ENCODE measurements around the gene PIK3R2.

The PIK3R2 gene

GRCh38 chr19:18193388-18194180 lies 40.6 kb downstream of the PIK3R2 start:
- Histone ChIP-seq H3K9ac (ENCODE audit: low read length) (peak overlapping the region; percentile 68), H3K4me1 (ENCODE audit: insufficient read depth, low read length, severe bottlenecking) (peaks cover 38% of the 10 kb centered on the region), H3K4me3 (ENCODE audit: low read depth, low read length, poor library complexity, severe bottlenecking) (peak overlapping the region; percentile 69), H3K79me2 (ENCODE audit: insufficient read depth, low read length) (no peaks in the 10 kb centered on the region), H3F3A (ENCODE audit: insufficient read depth, low read length) (peaks cover 11% of the 10 kb centered on the region; the same call in 1 of the 2 replicates), H3K9me3 (ENCODE audit: low read length) (no peaks in the 10 kb centered on the region), H4K20me1 (ENCODE audit: insufficient read depth, low read length) (no peaks in the 10 kb centered on the region), H3K9me2 (ENCODE audit: low read depth, low read length) (no peaks in the 10 kb centered on the region), H3K4me2 (ENCODE audit: low read length) (peak overlapping the region; percentile 87), H2AFZ (ENCODE audit: low read length) (no peak overlapping the region), H3K36me3 (ENCODE audit: insufficient read depth, low read length) (peaks cover 27% of the 10 kb centered on the region; the same call in 1 of the 2 replicates), H3K27me3 (ENCODE audit: insufficient read depth, low read length) (no peaks in the 10 kb centered on the region), H3K27ac (ENCODE audit: low read depth, low read length, poor library complexity, severe bottlenecking) (peak overlapping the region; percentile 39)
- TF ChIP-seq CTCF (IDR thresholded peaks at IDR 0.05; ENCODE audit: low read length) (peak; percentile 5; the same call in 1 of the 2 replicates), EZH2 (IDR thresholded peaks at IDR 0.05; ENCODE audit: borderline replicate concordance, low read length) (no peak)

- Histone ChIP-seq H4K20me1 (ENCODE audit: insufficient read depth, low read length) (no peaks in the 10 kb centered on the region), H3K9me2 (ENCODE audit: low read depth, low read length) (no peaks in the 10 kb centered on the region), H3K36me3 (ENCODE audit: insufficient read depth, low read length) (peaks cover 33% of the 10 kb centered on the region; the same call in 1 of the 2 replicates), H3K9ac (ENCODE audit: low read length) (peak overlapping the region; percentile 68), H3K79me2 (ENCODE audit: insufficient read depth, low read length) (no peaks in the 10 kb centered on the region), H3K4me2 (ENCODE audit: low read length) (peak overlapping the region; percentile 87), H3K9me3 (ENCODE audit: low read length) (no peaks in the 10 kb centered on the region), H3K4me1 (ENCODE audit: insufficient read depth, low read length, severe bottlenecking) (peaks cover 38% of the 10 kb centered on the region), H3K27ac (ENCODE audit: low read depth, low read length, poor library complexity, severe bottlenecking) (peak overlapping the region; percentile 39), H3K4me3 (ENCODE audit: low read depth, low read length, poor library complexity, severe bottlenecking) (peak overlapping the region; percentile 69), H2AFZ (ENCODE audit: low read length) (no peak overlapping the region), H3F3A (ENCODE audit: insufficient read depth, low read length) (peaks cover 7% of the 10 kb centered on the region; the same call in 1 of the 2 replicates), H3K27me3 (ENCODE audit: insufficient read depth, low read length) (no peaks in the 10 kb centered on the region)
- TF ChIP-seq CTCF (IDR thresholded peaks at IDR 0.05; ENCODE audit: low read length) (no peak), EZH2 (IDR thresholded peaks at IDR 0.05; ENCODE audit: borderline replicate concordance, low read length) (no peak)
These were observed 41.2 kb downstream of the PIK3R2 start for GRCh38 chr19:18194181-18194530.

- Histone ChIP-seq H3K4me1 (ENCODE audit: insufficient read depth, low read length, severe bottlenecking) (peaks cover 38% of the 10 kb centered on the region), H3K4me3 (ENCODE audit: low read depth, low read length, poor library complexity, severe bottlenecking) (peak overlapping the region; percentile 69), H2AFZ (ENCODE audit: low read length) (no peak overlapping the region), H3F3A (ENCODE audit: insufficient read depth, low read length) (peaks cover 7% of the 10 kb centered on the region; the same call in 1 of the 2 replicates), H3K4me2 (ENCODE audit: low read length) (peak overlapping the region; percentile 87), H3K9me3 (ENCODE audit: low read length) (no peaks in the 10 kb centered on the region), H3K27me3 (ENCODE audit: insufficient read depth, low read length) (no peaks in the 10 kb centered on the region), H3K9ac (ENCODE audit: low read length) (peak overlapping the region; percentile 68; the same call in 1 of the 2 replicates), H4K20me1 (ENCODE audit: insufficient read depth, low read length) (no peaks in the 10 kb centered on the region), H3K36me3 (ENCODE audit: insufficient read depth, low read length) (peaks cover 38% of the 10 kb centered on the region; the same call in 1 of the 2 replicates), H3K79me2 (ENCODE audit: insufficient read depth, low read length) (no peaks in the 10 kb centered on the region), H3K27ac (ENCODE audit: low read depth, low read length, poor library complexity, severe bottlenecking) (peak overlapping the region; percentile 80), H3K9me2 (ENCODE audit: low read depth, low read length) (no peaks in the 10 kb centered on the region)
- TF ChIP-seq EZH2 (IDR thresholded peaks at IDR 0.05; ENCODE audit: borderline replicate concordance, low read length) (no peak), CTCF (IDR thresholded peaks at IDR 0.05; ENCODE audit: low read length) (no peak)
These were observed 41.7 kb downstream of the PIK3R2 start for GRCh38 chr19:18194554-18195238.

Data from OCI-LY1 (cell line).